Uterus (tissue), 4 donors: ENCODE data around the gene MCM3AP. TPM values are rescaled to one million over a fixed set of nuclear protein-coding genes. Genes with fewer than 3 reads are reported as not detected.
A peak's percentile ranks its signal among the peaks of the same experiment; 100 is the strongest.

ENCODE experiments used
- DNase-seq, 2 donors: peaks; one replicate each; pipeline ENCODE4 v3.0.0-alpha.2; 2019 to 2020
- H3K27ac ChIP-seq, 2 donors: fragments of 200-600 bp; sonication (generic); 1 replicate in 1 of 2; 2 replicates in 1 of 2; pipeline ENCODE4 v1.5.1; 2016 to 2018
- H3K27me3 ChIP-seq, 2 donors: fragments of 200-600 bp; sonication (generic); one replicate each; pipeline ENCODE4 v1.5.1; 2018 to 2019; ENCODE audit warnings: control low read depth in 1 of 2
- H3K36me3 ChIP-seq, 2 donors: fragments of 200-600 bp; sonication (generic); one replicate each; pipeline ENCODE4 v1.5.1; 2019; ENCODE audit warnings: control low read depth in 1 of 2
- H3K4me1 ChIP-seq, 2 donors: fragments of 200-600 bp; sonication (generic); one replicate each; pipeline ENCODE4 v1.5.1; 2018 to 2019; ENCODE audit warnings: control low read depth in 1 of 2
- H3K4me3 ChIP-seq, 2 donors: fragments of 200-600 bp; sonication (generic); 1 replicate in 1 of 2; 2 replicates in 1 of 2; pipeline ENCODE4 v1.5.1; 2018 to 2019; ENCODE audit warnings: mild to moderate bottlenecking in 1 of 2
- H3K9me3 ChIP-seq, 2 donors: fragments of 200-600 bp; sonication (generic); one replicate each; pipeline ENCODE4 v1.5.1; 2019; ENCODE audit warnings: control low read depth in 1 of 2
- CTCF ChIP-seq, 4 experiments: fragments of 200-600 bp in 2 of 4; fragments of 450-650 bp in 2 of 4; sonication (generic) in 2 of 4; IDR thresholded peaks; one replicate each; pipeline ENCODE4 v1.5.1; 2016 to 2019; ENCODE audit warnings: antibody characterized with exemption in 4 of 4, mild to moderate bottlenecking in 2 of 4, moderate library complexity in 1 of 4
- POLR2A ChIP-seq, 2 donors: fragments of 450-650 bp; IDR thresholded peaks; one replicate each; pipeline ENCODE4 v1.6.1; 2016; ENCODE audit warnings: antibody characterized with exemption in 2 of 2, mild to moderate bottlenecking in 1 of 2, moderate library complexity in 1 of 2
- intact Hi-C: fragments of 100-400 bp; cut with DNase I; formaldehyde crosslinking; loops from one replicate; pipeline ENCODE4 v1.15.1; 2023; ENCODE audit warnings: low total_unique reads
- total RNA-seq, 4 donors: library from RNA; depleted of rRNA in 3 of 4; stranded (reverse); fragments of >200 nt in 3 of 4; gene quantifications; one replicate each; pipeline versions ENCODE4 v1.1.0 to v1.2.4, GENCODE V29; 2014 to 2023
- donor health status: DM: yes; HTN: yes; CAD: no.

Gene MCM3AP
- total RNA-seq, 4 donors from 2014 or later, result 24.1 to 128 (median 93.2) TPM

- H3K4me1 ChIP-seq, result peaks cover 0 to 14% of the 10 kb centered on the region in 2 donors
- no peak overlapping the region for H3K4me3 ChIP-seq
- no peak for DNase-seq
- H3K27me3 ChIP-seq, result no peaks in the 10 kb centered on the region
- no peak for TF ChIP-seq POLR2A (IDR thresholded peaks at IDR 0.05)
- TF ChIP-seq CTCF (IDR thresholded peaks at IDR 0.05), result no peak
- no peak overlapping the region for H3K27ac ChIP-seq
- no peaks in the 10 kb centered on the region for H3K36me3 ChIP-seq
- H3K9me3 ChIP-seq, result no peaks in the 10 kb centered on the region
- intact Hi-C loops, result no loop called here
Observed at GRCh38 chr21:46294647-46295176, 9.3 kb upstream of the MCM3AP start.

- no peaks in the 10 kb centered on the region for H3K9me3 ChIP-seq
- no peaks in the 10 kb centered on the region for H3K36me3 ChIP-seq
- peaks cover 0 to 7% of the 10 kb centered on the region in 2 donors for H3K4me1 ChIP-seq
- intact Hi-C loops, result no loop called here
- H3K27me3 ChIP-seq, result no peaks in the 10 kb centered on the region
- no peak for DNase-seq
- no peak overlapping the region for H3K27ac ChIP-seq
- no peak overlapping the region for H3K4me3 ChIP-seq
- TF ChIP-seq CTCF (IDR thresholded peaks at IDR 0.05) (no peak), POLR2A (IDR thresholded peaks at IDR 0.05) (no peak)
Observed at GRCh38 chr21:46291561-46291960, 6.2 kb upstream of the MCM3AP start.

GRCh38 chr21:46289655-46290179, 4.3 kb upstream of the MCM3AP start:
- H3K4me1 ChIP-seq, result peaks cover under 1 to 9% of the 10 kb centered on the region in 2 donors
- TF ChIP-seq CTCF (IDR thresholded peaks at IDR 0.05) (no peak), POLR2A (IDR thresholded peaks at IDR 0.05) (no peak)
- no peak for DNase-seq
- no peak overlapping the region for H3K4me3 ChIP-seq
- H3K27me3 ChIP-seq, result no peaks in the 10 kb centered on the region
- no peaks in the 10 kb centered on the region for H3K9me3 ChIP-seq
- intact Hi-C loops, result no loop called here
- H3K36me3 ChIP-seq, result no peaks in the 10 kb centered on the region
- H3K27ac ChIP-seq, result no peak overlapping the region

- Histone ChIP-seq H3K9me3 (no peaks in the 10 kb centered on the region), H3K27me3 (no peaks in the 10 kb centered on the region), H3K4me1 (peaks cover 9 to 12% of the 10 kb centered on the region in 2 donors), H3K36me3 (no peaks in the 10 kb centered on the region), H3K27ac (no peak overlapping the region), H3K4me3 (no peak overlapping the region)
- TF ChIP-seq CTCF (IDR thresholded peaks at IDR 0.05) (no peak), POLR2A (IDR thresholded peaks at IDR 0.05) (no peak)
- DNase-seq, result no peak
- intact Hi-C loops, result no loop called here
Observed at GRCh38 chr21:46287541-46287940, 2.1 kb upstream of the MCM3AP start.

GRCh38 chr21:46286648-46287002, 1.2 kb upstream of the MCM3AP start:
- no peaks in the 10 kb centered on the region for H3K9me3 ChIP-seq
- peak overlapping the region; percentile 89 to 94 for H3K27ac ChIP-seq
- no peak for DNase-seq
- H3K4me1 ChIP-seq, result peaks cover 9 to 12% of the 10 kb centered on the region in 2 donors
- H3K4me3 ChIP-seq, result peak overlapping the region; percentile 77 to 80
- intact Hi-C loops, result no loop called here
- H3K36me3 ChIP-seq, result no peaks in the 10 kb centered on the region
- no peaks in the 10 kb centered on the region for H3K27me3 ChIP-seq
- no peak for TF ChIP-seq POLR2A (IDR thresholded peaks at IDR 0.05)
- TF ChIP-seq CTCF (IDR thresholded peaks at IDR 0.05), result no peak
